GM12874 (cell line): ENCODE measurements around the gene TOP2A.

ENCODE experiments used
- TF ChIP-seq, protein P1 (sequence below): IDR thresholded peaks from 2 replicates; pipeline ENCODE4 v1.5.1; 2011; ENCODE audit warnings: low read depth, mild to moderate bottlenecking, control low read depth, low read length, moderate library complexity; ENCODE audit not compliant: insufficient read depth

The TOP2A gene

DNA sequence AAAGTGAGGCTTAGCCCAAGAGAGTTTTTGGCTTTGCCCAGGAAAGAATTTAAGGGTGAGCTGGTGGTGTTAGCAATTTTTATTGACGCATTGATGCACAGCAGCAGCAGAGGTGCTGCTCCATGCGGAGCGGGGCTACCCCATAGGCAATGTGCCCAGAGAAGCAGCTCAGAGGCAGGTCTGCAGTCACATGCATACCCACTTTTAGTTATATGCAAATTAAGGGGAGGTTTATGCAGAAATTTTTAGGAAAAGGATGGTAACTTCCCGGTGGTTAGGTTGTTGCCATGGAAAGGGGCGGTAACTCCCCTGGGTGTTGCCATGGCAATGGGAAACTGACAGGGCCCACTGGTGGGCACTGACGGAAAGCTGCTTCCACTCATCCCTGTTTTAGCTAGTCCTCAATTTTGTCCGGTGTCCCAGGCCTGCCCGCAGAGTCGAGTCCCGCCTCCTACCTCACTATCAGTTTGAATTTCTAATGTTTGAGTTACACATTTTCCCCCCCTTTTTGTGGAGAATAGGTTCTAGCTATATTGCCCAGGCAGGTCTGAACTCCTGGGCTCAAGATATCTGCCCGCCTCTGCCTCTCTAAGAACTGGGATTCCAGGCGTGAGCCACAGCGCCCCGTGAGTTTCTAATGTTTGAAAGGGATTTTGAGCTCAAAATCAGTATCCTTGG is 42.7 kb downstream of the TOP2A start:
- TF ChIP-seq, protein P1, sequence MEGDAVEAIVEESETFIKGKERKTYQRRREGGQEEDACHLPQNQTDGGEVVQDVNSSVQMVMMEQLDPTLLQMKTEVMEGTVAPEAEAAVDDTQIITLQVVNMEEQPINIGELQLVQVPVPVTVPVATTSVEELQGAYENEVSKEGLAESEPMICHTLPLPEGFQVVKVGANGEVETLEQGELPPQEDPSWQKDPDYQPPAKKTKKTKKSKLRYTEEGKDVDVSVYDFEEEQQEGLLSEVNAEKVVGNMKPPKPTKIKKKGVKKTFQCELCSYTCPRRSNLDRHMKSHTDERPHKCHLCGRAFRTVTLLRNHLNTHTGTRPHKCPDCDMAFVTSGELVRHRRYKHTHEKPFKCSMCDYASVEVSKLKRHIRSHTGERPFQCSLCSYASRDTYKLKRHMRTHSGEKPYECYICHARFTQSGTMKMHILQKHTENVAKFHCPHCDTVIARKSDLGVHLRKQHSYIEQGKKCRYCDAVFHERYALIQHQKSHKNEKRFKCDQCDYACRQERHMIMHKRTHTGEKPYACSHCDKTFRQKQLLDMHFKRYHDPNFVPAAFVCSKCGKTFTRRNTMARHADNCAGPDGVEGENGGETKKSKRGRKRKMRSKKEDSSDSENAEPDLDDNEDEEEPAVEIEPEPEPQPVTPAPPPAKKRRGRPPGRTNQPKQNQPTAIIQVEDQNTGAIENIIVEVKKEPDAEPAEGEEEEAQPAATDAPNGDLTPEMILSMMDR, result no peak

DNA sequence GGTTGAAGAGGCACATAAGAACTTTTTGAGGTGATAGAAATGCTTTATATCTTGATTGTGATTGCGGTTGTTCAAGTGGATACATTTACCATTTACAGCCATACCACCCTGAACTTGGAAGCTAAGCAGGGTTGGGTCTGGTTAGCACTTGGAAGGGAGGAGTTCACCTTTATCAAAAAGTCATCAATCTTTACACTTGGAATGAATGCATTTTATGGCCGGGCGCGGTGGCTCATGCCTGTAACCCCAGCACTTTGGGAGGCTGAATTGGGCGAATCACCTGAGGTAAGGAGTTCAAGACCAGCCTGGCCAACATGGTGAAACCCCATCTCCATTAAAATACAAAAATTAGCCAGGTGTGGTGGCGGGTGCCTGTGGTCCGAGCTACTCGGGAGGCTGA is 43.7 kb downstream of the TOP2A start:
- TF ChIP-seq, protein P1, result no peak

DNA sequence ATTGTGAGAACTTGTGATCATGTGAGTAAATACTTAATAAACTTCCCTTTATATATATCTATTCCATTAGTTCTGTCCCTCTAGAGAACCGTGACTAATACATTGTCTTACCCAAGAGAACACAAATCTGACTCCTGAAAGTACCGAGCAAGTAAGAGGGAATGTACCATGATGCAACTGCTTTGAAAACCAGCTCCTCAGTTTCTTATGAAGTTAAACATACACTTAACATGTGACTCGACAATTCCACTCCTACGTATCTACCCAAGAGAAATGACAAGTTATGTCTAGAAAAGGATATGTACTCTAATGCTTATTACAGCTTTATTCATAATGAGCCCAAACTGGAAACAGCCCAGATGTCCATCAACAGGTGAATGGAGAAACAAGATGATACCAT is 44.4 kb downstream of the TOP2A start:
- TF ChIP-seq, protein P1, result no peak

DNA sequence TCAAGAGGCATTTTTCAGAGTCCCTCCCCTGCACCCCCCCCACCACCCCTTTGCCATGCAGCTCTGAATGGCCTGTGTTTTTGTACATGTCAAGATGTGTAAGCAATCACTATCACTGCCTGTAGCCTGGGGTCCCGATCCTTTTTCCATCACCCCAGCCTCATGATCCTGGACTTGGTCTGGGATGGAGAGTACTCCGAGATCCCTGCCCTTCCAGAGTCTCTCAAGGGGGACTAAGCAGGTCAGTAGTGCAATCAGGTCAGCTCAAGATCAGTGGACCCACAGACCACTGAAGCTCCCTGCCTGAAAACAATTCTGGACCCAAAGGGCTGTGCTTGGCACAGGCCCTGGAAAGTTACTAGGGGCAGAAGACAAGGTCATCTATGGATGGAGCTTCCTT is 45.7 kb downstream of the TOP2A start:
- TF ChIP-seq, protein P1, result no peak

DNA sequence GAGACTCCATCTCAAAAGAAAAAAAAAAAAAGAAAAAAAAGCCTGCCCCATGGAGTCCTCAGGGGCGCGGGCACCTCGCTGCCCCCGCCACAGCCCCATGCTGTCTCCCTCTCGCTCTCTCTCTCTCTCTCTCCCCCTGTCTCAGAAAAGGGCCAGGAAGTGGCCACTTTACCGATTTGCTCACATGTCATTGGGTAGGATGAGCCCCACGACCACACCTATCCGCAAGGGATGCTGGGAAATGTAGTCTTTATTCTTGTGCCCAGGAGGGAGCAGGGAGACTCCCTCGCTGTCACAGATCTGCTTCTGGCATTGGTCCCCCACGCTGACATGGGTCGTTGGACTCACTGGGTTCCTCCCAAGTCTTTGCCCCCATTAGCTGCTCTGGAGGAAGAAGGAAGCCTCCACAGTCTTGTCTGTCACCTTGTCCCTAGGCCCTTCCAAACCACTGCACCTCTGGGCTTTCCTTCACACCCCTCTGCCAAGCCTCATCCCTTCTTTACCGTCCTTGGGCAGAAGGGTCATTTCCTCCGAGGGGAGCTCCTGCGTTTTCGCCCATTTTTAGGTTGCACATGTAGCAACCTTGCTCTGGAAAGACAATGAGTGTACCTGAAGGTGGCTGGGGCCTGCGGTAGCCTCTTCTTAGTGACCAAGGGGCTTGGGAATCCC is 46.3 kb downstream of the TOP2A start:
- TF ChIP-seq, protein P1, result no peak

DNA sequence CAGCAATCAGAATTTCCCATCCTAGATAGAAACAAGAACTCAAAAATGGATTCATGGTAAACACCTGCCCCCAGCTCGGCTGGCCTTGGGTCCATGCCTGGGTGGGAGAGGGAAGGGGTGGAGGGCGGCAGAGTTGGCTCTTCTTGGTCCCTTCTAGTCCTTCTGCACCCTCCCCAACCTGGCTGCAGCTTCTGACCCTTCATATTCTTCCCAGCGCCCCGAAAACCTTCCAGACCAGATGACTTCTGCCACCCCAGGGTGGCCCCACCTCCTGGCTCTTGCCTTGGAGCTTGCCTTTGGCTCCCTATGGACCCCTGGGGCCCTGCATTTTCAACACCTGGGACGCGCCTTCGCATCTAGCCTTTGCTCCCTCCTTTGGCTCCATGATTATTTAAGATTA is 47.8 kb downstream of the TOP2A start:
- TF ChIP-seq, protein P1, result no peak

DNA sequence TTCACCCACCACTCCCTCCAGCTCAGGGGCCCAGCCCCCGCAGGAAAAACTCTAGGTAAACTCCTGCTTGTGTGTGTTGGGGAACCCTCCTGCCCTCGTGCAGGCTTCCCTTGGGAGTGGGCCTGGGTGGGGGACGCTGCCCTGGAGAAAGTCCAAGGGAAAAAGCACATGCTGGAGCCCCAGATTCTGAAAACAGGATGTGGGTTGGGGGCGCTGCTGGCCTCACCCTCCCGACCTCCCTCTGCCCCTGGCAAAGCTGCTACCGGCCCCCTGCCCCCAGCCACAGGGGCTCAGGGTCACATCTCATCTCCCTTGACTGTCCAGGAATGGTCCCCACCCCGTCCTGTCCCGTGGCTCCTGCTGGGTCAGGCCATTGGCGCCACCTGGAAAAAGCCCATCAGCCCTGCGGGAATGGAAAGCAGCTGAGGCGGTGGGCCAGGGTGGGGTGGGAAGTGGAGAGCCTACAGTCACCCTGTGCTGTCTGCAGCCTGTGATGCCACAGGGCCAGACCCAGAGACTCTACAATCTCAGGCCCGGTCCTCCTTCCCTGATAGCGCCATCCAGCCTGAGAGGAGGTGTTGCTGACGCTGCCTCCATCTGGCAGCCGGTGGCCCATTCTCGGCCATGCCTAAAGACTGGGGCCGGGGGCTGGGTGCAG is 50.7 kb downstream of the TOP2A start:
- TF ChIP-seq, protein P1, result no peak
